WTC11 (cell line): Measurements from ENCODE around the gene MRPS17. TPM values are rescaled to one million over a fixed set of nuclear protein-coding genes. Genes with fewer than 3 reads are reported as not detected.

Experiments
- ATAC-seq: fragments of 200-7000 bp; cut with Tn5 transposase; 2 replicates; pipeline ENCODE4 v1.10.0; 2021; ENCODE audit warnings: mild to moderate bottlenecking, moderate library complexity
- CTCF ChIA-PET: fragments of 300-600 bp; sonication (Branson Sonifier 250); formaldehyde crosslinking; loops from one replicate; lab custom pipeline; 2021; ENCODE audit warnings: antibody characterized with exemption; lab: Charles Lee
- POLR2A ChIA-PET: fragments of 350-600 bp; sonication (Branson Sonifier 250); formaldehyde crosslinking; loops from one replicate; lab custom pipeline; 2021; ENCODE audit warnings: antibody characterized with exemption; lab: Charles Lee
- DNase-seq: peaks from one replicate; pipeline ENCODE4 v3.0.0; 2021; ENCODE audit warnings: low spot score
- H3K27ac Mint-ChIP-seq: 2 replicates; pipeline ENCODE4 v1.8.0; 2021; ENCODE audit warnings: mixed read lengths
- H3K27me3 Mint-ChIP-seq: 2 replicates; pipeline ENCODE4 v1.8.0; 2021; ENCODE audit warnings: low read depth, mild to moderate bottlenecking, moderate library complexity, mixed read lengths
- H3K36me3 Mint-ChIP-seq: 2 replicates; pipeline ENCODE4 v1.8.0; 2021; ENCODE audit warnings: mixed read lengths
- H3K4me1 Mint-ChIP-seq: 2 replicates; pipeline ENCODE4 v1.8.0; 2022; ENCODE audit warnings: mixed read lengths
- H3K4me3 Mint-ChIP-seq: 2 replicates; pipeline ENCODE4 v1.8.0; 2021; ENCODE audit warnings: mild to moderate bottlenecking, moderate library complexity, mixed read lengths
- H3K9me3 Mint-ChIP-seq: 2 replicates; pipeline ENCODE4 v1.8.0; 2021; ENCODE audit warnings: mixed read lengths
- ATF3 ChIP-seq: sonication (generic); formaldehyde crosslinking; conservative IDR thresholded peaks from 2 replicates; pipeline ENCODE4 v1.8.1; 2022; ENCODE audit warnings: mild to moderate bottlenecking, missing genetic modification reagents
- EMX1 ChIP-seq: fragments of 250-450 bp; sonication (Bioruptor Pico); IDR thresholded peaks from 2 replicates; pipeline ENCODE4 v1.8.0; 2021; ENCODE audit warnings: mild to moderate bottlenecking
- FOXK1 ChIP-seq: sonication (generic); formaldehyde crosslinking; IDR thresholded peaks from 2 replicates; pipeline ENCODE4 v1.8.0; 2022; ENCODE audit warnings: mild to moderate bottlenecking, moderate library complexity, missing genetic modification reagents
- FOXP4 ChIP-seq: sonication (generic); formaldehyde crosslinking; IDR thresholded peaks from 2 replicates; pipeline ENCODE4 v1.8.0; 2022; ENCODE audit warnings: mild to moderate bottlenecking, missing genetic modification reagents
- GABPB1 ChIP-seq: sonication (generic); formaldehyde crosslinking; IDR thresholded peaks from 2 replicates; pipeline ENCODE4 v1.8.1; 2023; ENCODE audit warnings: mild to moderate bottlenecking, missing genetic modification reagents
- GTF2I ChIP-seq: fragments of 250-450 bp; sonication (Bioruptor Pico); conservative IDR thresholded peaks from 2 replicates; pipeline ENCODE4 v1.4.0; 2021; ENCODE audit warnings: mild to moderate bottlenecking
- HMGA2 ChIP-seq: fragments of 250-450 bp; sonication (Bioruptor Pico); IDR thresholded peaks from 2 replicates; pipeline ENCODE4 v1.4.0; 2021; ENCODE audit warnings: mild to moderate bottlenecking, moderate library complexity
- NFE2L1 ChIP-seq: sonication (generic); formaldehyde crosslinking; IDR thresholded peaks from 2 replicates; pipeline ENCODE4 v1.8.1; 2023; ENCODE audit warnings: missing genetic modification reagents
- PRRX2 ChIP-seq: fragments of 250-450 bp; sonication (Bioruptor Pico); IDR thresholded peaks from 2 replicates; pipeline ENCODE4 v1.8.0; 2021; ENCODE audit warnings: mild to moderate bottlenecking
- SMAD3 ChIP-seq: sonication (generic); formaldehyde crosslinking; IDR thresholded peaks from 2 replicates; pipeline ENCODE4 v1.8.0; 2022; ENCODE audit warnings: missing genetic modification reagents, mild to moderate bottlenecking, borderline replicate concordance
- SP1 ChIP-seq: sonication (generic); formaldehyde crosslinking; conservative IDR thresholded peaks from 2 replicates; pipeline ENCODE4 v1.8.1; 2022; ENCODE audit warnings: missing genetic modification reagents
- TCF7 ChIP-seq: sonication (generic); formaldehyde crosslinking; IDR thresholded peaks from 2 replicates; pipeline ENCODE4 v1.8.0; 2022; ENCODE audit warnings: mild to moderate bottlenecking, low read depth, missing genetic modification reagents, moderate library complexity
- ZBTB21 ChIP-seq: sonication (generic); formaldehyde crosslinking; IDR thresholded peaks from 2 replicates; pipeline ENCODE4 v1.8.1; 2023; ENCODE audit warnings: mild to moderate bottlenecking, missing genetic modification reagents, borderline replicate concordance
- ZNF121 ChIP-seq: sonication (generic); formaldehyde crosslinking; IDR thresholded peaks from 2 replicates; pipeline ENCODE4 v1.8.0; 2023; ENCODE audit warnings: missing genetic modification reagents
- ZNF219 ChIP-seq: sonication (generic); formaldehyde crosslinking; IDR thresholded peaks from 2 replicates; pipeline ENCODE4 v1.8.0; 2023; ENCODE audit warnings: missing genetic modification reagents, mild to moderate bottlenecking, borderline replicate concordance
- ZNF512 ChIP-seq: sonication (generic); formaldehyde crosslinking; IDR thresholded peaks from 2 replicates; pipeline ENCODE4 v1.8.1; 2022; ENCODE audit warnings: missing genetic modification reagents, borderline replicate concordance
- ZNF532 ChIP-seq: fragments of 250-450 bp; sonication (Bioruptor Pico); IDR thresholded peaks from 2 replicates; pipeline ENCODE4 v1.9.0; 2021; ENCODE audit warnings: mild to moderate bottlenecking, borderline replicate concordance
- total RNA-seq: library from RNA; stranded (reverse); gene quantifications from 3 replicates; pipeline ENCODE4 v1.2.3, GENCODE V29; 2021
- TF ChIP-seq, protein P1 (sequence below): sonication (generic); formaldehyde crosslinking; IDR thresholded peaks from 2 replicates; pipeline ENCODE4 v1.8.0; 2023; ENCODE audit warnings: missing genetic modification reagents
- TF ChIP-seq, protein P2 (sequence below): sonication (generic); formaldehyde crosslinking; IDR thresholded peaks from 2 replicates; pipeline ENCODE4 v1.8.1; 2022; ENCODE audit warnings: low read depth, missing genetic modification reagents, borderline replicate concordance
- TF ChIP-seq, protein P3 (sequence below): sonication (generic); formaldehyde crosslinking; IDR thresholded peaks from 2 replicates; pipeline ENCODE4 v1.8.1; 2023; ENCODE audit warnings: mild to moderate bottlenecking, missing genetic modification reagents, borderline replicate concordance

MRPS17 gene
- total RNA-seq, 1 experiment from 2014 or later = 25.6 TPM

- TF ChIP-seq ZNF532 (CRISPR knock-in tag) (0 out of 2 replicates have a peak, but pooled peaks have one; percentile 10), ATF3 (CRISPR knock-in tag) (no peak), FOXK1 (CRISPR knock-in tag) (peak; percentile 91), SP1 (CRISPR knock-in tag) (peak; percentile 96), ZNF121 (0 out of 2 replicates have a peak, but pooled peaks have one; percentile 49), FOXP4 (CRISPR knock-in tag) (0 out of 2 replicates have a peak, but pooled peaks have one; percentile 57), ZNF219 (CRISPR knock-in tag) (no peak)
- TF ChIP-seq, protein P1, sequence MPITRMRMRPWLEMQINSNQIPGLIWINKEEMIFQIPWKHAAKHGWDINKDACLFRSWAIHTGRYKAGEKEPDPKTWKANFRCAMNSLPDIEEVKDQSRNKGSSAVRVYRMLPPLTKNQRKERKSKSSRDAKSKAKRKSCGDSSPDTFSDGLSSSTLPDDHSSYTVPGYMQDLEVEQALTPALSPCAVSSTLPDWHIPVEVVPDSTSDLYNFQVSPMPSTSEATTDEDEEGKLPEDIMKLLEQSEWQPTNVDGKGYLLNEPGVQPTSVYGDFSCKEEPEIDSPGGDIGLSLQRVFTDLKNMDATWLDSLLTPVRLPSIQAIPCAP (CRISPR knock-in tag) = 0 out of 2 replicates have a peak, but pooled peaks have one; percentile 44
- TF ChIP-seq, protein P2, sequence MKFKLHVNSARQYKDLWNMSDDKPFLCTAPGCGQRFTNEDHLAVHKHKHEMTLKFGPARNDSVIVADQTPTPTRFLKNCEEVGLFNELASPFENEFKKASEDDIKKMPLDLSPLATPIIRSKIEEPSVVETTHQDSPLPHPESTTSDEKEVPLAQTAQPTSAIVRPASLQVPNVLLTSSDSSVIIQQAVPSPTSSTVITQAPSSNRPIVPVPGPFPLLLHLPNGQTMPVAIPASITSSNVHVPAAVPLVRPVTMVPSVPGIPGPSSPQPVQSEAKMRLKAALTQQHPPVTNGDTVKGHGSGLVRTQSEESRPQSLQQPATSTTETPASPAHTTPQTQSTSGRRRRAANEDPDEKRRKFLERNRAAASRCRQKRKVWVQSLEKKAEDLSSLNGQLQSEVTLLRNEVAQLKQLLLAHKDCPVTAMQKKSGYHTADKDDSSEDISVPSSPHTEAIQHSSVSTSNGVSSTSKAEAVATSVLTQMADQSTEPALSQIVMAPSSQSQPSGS (CRISPR knock-in tag) = no peak
These were observed at the start of gene MRPS17 (continued) for GRCh38 chr7:55951637-55952351.

DNA sequence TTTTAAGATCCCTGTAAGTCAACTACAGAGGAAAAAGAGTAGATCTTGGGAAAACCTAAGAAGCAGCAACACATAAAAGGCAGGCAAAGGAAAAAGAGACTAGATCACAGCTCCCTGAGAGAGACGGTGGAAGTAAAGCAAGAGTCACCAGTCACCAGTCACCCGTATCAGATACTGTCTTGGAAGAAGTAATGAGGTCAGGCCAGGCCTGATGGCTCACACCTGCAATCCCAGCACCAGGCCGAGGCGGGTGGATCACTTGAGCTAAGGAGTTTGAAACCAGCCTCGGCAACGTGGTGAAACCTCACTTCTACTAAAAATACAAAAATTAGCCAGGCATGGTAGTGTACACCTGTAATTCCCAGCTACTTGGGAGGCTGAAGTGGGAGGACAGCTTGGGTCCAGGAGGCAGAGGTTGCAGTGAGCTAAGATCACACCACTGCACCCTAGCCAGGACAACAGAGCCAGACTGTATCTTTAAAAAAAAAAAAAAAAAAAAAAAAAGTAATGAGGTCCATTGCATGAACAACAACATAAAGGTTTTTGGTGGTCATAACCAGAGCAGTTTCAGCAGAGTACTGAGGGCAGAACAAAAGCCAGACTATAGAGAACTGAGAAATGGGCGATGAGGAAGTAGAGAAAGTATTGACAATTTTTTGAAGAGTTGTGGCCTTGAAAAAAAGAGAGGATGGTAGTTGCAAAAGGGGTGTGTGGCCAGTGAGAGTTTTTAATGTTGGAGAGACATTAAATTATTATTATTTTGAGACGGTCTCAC is 47.5 kb upstream of the MRPS17 start:
- ATAC-seq = no peak
- no peak overlapping the region for H3K4me3 Mint-ChIP-seq
- peaks cover 41% of the 10 kb centered on the region for H3K36me3 Mint-ChIP-seq
- no peak for DNase-seq
- no peak overlapping the region for H3K27ac Mint-ChIP-seq
- POLR2A ChIA-PET = no interaction called here
- CTCF ChIA-PET = no interaction called here
- H3K27me3 Mint-ChIP-seq = no peaks in the 10 kb centered on the region
- peaks cover 8% of the 10 kb centered on the region for H3K4me1 Mint-ChIP-seq
- peaks cover 26% of the 10 kb centered on the region for H3K9me3 Mint-ChIP-seq
- no peak for TF ChIP-seq HMGA2 (CRISPR knock-in tag)
- TF ChIP-seq ZBTB21 (CRISPR knock-in tag) = no peak
- TF ChIP-seq EMX1 (CRISPR knock-in tag) = no peak
- no peak for TF ChIP-seq GABPB1 (CRISPR knock-in tag)
- TF ChIP-seq PRRX2 (CRISPR knock-in tag) = no peak
- TF ChIP-seq, protein P3, sequence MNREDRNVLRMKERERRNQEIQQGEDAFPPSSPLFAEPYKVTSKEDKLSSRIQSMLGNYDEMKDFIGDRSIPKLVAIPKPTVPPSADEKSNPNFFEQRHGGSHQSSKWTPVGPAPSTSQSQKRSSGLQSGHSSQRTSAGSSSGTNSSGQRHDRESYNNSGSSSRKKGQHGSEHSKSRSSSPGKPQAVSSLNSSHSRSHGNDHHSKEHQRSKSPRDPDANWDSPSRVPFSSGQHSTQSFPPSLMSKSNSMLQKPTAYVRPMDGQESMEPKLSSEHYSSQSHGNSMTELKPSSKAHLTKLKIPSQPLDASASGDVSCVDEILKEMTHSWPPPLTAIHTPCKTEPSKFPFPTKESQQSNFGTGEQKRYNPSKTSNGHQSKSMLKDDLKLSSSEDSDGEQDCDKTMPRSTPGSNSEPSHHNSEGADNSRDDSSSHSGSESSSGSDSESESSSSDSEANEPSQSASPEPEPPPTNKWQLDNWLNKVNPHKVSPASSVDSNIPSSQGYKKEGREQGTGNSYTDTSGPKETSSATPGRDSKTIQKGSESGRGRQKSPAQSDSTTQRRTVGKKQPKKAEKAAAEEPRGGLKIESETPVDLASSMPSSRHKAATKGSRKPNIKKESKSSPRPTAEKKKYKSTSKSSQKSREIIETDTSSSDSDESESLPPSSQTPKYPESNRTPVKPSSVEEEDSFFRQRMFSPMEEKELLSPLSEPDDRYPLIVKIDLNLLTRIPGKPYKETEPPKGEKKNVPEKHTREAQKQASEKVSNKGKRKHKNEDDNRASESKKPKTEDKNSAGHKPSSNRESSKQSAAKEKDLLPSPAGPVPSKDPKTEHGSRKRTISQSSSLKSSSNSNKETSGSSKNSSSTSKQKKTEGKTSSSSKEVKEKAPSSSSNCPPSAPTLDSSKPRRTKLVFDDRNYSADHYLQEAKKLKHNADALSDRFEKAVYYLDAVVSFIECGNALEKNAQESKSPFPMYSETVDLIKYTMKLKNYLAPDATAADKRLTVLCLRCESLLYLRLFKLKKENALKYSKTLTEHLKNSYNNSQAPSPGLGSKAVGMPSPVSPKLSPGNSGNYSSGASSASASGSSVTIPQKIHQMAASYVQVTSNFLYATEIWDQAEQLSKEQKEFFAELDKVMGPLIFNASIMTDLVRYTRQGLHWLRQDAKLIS = no peak
- no peak for TF ChIP-seq GTF2I (CRISPR knock-in tag)
- TF ChIP-seq NFE2L1 = no peak
- no peak for TF ChIP-seq TCF7 (CRISPR knock-in tag)
- no peak for TF ChIP-seq ZNF512 (CRISPR knock-in tag)
- no peak for TF ChIP-seq SMAD3 (CRISPR knock-in tag)
